Suppressor macrophage (primary cell): ENCODE measurements around the gene UBXN4.
A peak's percentile ranks its signal among the peaks of the same experiment; 100 is the strongest.
"Not testable (repeated sequence)": the region's sequence is repeated elsewhere in the genome, so short reads cannot be mapped to it uniquely, and the experiment has no call there.

ENCODE experiments used
- DNase-seq, 4 experiments: peaks; one replicate each; pipeline ENCODE4 v3.0.0-alpha.2; 2020 to 2022

UBXN4 gene

DNA sequence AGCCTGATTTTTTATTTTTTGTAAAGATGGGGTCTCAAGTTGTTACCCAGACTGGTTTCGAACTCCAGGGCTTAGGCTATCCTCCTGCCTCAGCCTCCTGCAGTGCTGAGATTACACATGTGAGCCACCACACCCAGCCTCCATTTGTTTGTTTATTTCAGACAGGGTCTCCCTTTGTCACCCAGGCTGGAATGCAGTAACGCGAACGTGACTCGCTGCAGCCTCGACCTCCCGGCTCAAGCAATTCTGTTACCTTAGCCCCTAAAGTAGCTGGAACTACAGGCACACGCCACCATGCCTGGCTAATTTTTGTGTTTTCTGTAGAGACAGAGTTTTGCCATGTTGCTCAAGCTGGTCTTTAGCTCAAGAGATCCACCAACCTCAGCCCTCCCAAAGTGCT lies 27.2 kb downstream of the UBXN4 start:
- DNase-seq = no peak

DNA sequence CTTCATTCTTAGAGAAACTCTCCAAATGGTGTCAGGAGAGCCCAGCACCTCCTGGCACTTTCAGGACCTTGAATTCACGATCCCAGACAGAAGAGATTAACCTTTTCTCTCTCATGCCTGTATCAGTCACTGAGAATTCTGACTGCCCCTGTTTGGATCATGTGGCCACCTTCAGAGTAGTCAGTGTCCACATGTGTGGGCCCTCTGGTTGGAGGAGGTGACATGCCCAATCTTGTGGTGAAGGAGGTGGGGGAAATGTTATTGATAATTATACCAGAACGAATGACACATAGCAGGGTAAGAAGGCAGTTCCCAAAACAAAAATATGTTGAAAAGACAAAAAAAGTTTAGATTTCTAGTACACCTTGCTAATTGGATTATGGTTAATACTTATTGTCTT lies 31.7 kb downstream of the UBXN4 start:
- no peak for DNase-seq

DNA sequence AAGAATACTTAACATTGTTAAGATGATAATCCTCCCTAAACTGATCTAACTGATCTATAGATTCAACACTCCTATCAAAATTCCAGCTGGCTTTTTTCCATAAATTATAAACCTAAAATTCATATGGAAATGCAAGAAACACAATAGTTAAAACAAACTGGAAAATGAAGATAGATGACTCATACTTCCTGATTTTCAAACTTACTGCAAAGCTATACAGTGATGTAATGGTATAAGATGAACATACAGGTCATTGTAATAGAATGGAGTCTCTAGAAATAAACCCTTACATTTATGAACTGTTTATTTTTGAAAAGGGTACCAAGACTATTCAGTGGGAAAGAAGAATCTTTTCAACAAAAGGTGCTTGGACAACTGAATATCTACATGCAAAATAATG lies 32.3 kb downstream of the UBXN4 start:
- DNase-seq = peak in 2 of 4 experiments; percentile 48 to 60

DNA sequence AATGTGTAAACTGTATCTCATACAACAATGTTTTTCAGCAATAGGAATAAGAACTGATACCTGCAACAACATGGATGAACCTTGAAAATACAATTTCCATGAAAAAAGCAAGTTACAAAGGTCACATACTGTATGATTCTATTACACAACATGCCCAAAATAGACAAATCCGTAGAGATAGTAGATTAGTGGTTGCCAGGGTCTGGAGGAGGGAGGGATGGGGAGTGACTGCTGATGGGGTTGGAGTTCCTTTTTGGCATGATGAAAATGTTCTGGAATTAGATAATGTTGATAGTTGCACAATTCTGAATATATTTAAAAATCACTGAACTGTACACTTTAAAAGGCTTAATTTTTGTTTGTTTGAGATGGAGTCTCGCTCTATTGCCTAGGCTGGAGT lies 33.8 kb downstream of the UBXN4 start:
- DNase-seq = no peak

DNA sequence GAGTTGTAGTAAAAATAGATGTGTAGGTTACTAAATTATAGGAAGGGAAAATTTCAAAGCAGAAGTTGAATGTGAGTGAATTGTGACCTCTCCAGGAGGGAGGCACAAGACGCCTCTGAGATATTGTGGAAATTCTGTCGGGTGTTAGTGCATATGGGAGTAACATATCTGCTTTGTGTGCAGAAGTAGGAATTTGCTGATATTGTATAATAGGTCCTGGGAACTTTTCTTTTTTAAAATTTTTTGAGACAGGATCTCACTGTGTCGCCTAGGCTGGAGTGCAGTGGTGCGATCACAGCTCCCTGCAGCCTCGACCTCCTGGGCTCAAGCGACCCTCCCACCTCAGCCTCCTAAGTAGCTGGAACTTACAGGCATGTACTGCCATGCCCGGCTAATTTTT lies 34.7 kb downstream of the UBXN4 start:
- no peak for DNase-seq

DNA sequence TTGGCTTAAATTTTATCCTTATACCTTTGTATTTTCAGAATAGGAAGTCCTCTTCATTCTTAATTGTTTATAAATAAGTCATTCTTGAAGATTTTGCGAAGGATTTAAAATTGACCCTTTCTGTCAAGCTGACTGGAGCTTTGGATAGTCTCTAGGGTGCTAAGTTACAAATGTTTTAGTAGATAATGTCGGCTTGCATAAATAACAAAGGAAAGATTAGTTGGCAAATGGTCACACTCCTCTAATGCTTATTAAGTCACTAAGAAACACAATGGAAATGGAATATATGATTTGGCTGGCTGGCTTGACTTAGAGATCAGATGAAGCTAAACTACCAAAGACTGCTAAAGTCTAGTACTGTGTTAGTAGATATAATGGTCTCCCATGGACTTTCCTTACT lies 40.6 kb downstream of the UBXN4 start:
- no peak for DNase-seq

DNA sequence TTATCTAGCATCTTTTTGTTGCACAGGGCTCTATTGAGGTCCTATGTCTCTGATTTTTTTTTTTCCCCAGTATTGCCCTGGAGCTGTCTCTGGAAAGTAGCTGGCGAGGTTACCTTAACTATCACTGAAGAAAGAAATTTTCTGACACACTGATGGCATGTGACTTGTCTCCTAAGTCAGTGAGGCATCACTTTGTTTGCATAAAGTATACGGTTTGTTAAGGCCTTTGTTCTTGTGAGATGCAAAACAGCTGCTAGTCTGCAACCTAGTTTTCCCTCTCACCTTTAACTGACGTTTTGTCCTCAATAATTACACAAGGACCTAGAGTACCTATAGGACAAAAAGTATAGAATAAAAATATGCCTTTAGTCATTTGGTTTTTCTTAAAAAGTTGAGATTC lies 41.8 kb downstream of the UBXN4 start:
- no peak for DNase-seq

DNA sequence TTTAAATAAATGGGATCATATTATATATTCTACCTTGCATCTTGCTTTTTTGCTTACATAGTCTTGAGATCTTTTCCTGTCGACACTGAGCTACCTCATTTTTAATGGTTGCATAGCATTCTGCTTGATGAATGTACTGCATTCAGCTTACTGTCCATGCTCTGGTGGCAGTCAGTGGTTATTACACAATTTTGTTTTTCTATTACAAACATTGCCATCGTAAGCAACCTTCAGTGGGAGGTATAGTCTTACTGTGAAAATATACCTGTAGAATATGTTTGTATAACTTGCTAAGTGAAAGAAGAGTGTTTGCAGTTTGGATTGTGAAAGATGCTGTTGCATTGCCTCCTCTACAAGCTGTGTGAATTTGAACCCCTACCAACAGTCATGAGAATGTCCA lies 43.4 kb downstream of the UBXN4 start:
- DNase-seq = no peak

DNA sequence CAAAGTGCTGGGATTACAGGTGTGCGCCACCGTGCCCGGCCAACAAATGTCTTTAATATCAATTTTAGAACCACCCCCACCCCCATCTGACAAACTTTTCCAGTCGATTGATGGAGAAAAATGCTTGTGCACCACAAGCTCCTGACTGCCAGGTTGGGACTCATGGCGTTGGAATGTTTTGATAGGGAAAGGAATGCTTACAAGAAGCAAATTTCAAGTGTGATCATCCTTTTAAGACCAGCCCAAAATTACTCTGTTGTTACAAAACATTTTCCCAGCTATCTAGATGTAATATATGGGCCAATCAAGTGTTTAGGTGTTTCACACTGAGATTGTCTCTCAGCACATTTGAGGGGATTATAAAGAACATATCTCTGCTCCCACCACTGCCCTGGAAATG lies 45.2 kb downstream of the UBXN4 start:
- no peak for DNase-seq

DNA sequence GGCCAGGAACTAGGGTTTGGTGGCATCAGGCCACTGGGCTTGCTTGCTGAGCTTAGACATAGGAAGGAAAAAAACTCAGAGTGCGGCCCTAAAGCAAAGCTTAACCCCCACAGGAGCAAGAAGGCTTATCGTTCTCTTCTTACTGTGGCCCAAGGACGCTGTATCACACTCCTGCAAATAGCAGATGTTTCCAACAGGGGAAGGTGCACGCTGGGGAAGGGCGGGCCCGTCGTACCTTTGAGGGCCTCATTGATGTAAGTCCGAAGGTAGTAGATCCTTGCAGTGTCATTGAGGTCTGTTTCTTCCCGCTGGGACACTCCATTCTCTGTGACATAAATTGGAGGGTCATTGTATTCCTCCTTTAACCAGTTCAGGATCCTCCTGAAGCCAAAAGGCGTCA lies 48.8 kb downstream of the UBXN4 start:
- DNase-seq = no peak

DNA sequence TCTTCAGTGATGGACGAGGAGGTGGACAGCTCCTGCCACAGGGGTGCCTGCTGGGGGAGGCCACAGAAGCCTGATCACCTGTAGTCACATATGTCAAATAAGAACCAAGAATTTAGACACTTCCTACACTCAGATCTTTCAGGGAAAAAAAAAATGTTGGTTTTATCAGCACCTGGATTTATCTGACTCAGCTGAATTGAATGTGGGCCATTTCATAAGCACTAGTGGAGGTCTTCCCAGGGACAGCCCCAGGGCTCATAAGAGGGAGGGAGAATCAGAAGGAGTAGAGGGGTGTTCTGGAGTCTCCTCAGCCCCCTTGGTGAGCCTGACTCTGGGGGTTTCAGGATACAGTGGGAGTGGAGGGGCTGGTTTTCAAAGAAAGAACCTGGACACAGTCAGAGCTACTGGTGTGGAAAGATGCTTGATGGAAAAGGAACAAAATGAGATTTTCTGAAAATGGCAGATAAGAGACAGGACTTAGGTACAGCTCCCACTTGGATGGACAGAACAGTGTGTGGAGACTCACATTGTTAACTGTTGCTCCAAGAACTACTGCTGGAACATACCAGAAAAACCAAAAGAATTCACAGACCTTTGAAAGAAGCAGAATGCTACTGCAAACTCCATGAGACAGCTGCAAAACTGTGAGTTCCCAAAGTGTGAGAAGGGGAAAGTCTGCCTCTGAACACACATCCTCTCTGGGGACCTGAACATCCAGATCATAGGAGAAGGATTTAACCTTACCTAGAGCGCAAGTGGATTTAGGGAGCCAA lies 49.9 kb downstream of the UBXN4 start:
- no peak for DNase-seq

DNA sequence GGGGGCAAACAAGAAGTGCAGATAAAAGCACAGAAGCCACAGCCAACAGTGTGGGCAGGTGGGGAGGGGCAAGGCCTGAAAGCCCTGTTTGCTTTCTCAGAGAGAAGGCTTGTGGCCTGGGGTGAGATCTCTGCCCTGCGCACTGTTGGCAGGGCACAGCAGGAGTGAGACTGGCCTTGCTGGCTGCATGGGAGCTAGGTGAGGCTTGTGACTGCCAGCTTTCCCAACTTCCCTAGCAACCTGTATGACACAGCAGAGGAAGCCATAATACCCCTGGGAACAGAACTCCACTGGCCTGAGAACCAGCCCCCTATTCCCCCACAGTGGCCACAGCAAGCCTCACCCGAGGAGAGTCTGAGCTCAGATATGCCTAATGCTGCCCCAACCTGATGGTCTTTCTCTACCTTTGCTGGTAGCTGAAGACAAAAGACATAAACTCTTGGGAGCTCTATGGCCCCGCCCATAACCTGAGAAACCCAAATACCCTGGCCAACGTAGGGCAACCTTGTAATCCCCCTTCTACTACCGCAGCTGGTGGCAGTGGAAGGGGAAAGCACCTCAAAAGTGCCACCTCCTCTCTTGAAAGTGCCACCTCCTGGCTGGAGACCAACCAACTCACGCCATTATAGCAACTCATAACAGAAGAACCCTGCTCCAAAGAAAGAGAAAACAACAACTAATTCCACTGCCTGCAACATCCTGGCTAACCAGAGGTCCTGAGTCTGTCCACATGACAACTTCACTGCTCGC lies 50.9 kb downstream of the UBXN4 start:
- peak in 1 of 4 experiments; percentile 24 for DNase-seq

DNA sequence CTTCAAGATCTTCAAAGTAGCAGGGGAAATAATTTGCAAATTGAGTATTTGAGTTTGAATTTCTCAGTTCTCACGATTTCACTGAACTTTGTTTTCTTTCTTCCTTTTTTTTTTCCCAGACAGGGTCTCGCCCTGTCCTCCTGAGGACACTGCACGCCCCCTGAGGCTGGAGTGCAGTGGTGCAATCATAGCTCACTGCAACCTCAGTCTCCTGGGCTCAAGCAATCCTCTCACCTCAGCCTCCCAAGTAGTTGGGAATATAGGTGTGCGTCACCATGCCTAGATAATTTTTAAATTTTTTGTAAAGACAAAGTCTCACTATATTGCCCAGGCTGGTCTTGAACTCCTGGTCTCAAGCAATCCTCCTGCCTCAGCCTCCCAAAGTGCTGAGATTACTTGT lies 54.0 kb downstream of the UBXN4 start:
- DNase-seq = peak in 1 of 4 experiments; percentile 14

DNA sequence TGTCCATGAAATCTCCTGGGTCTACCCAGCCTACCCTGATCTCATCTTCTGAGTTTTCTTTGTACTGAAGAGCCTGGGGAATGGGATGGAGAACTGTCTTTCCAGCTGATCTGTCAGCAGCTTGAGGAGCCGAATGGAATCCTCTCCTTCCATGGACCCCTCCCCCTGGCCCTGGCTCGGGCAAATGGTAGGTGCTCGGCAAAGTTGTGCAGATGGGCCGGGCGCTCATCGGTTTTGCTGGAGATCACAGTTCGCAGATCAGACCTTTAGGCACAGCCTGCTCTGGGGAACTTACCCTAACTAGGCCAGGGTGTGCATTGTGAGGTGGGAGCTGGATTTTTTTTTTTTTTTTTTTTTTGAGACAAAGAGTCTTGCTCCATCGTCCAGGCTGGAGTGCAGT lies 55.0 kb downstream of the UBXN4 start:
- DNase-seq = no peak

DNA sequence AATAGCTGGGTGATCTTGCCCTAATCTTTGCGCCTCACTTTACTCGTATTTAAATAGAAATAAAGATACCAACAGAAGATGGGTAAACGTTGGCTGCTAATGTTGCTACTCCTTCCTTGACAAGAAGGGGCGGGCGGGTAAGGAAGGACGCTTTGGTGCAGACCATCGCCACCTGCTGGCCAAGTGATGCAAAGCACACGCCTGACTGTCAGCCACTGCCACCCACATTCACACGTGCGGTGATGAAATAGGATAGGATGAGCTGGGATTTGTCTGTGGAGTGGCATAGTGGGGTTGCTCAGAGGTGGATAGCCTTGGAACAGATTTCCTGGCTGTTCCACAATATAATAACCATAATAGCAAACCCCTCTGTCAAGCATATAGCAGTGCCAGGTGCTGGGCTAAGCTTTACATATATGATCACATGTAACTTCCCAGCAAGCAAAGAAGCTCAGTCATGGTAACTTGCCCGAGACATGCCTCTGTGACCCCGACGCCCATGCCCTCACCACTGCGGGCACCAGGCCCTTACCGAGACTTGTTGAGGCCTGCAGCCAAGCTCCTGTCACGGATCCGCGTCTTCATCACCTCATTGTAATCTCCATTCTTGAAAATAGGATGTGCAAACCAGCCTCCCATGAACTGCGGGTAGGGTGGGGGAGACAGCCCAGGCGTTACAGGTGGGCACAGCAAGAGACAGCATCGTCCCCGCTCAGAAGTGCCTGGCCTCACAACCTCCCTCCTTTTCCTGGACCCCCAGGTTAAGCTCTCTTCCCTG lies 56.0 kb downstream of the UBXN4 start:
- peak; percentile 85 to 90 (median 88) for DNase-seq

DNA sequence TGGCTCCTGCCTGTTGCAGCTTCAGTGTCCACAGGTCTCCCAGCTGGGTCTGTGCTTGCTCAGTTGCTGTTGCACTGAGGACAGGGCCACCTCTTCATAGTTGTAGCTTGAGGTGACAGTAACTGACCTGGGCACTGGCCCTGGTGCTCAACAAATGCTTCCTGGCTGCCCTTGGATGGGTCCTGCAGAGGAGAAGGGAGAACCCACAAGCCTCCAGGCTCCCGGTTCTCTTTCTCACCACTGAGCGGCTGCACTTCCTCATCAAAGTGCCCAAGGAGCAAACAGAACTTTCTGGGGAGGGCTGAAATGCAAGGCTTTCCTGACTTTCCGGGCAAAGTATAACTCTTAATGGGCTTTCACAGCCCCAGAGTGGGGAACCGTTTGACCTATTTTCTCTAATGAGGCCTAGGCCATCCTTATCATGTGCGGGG lies 56.6 kb downstream of the UBXN4 start:
- peak in 3 of 4 experiments; percentile 25 to 42 (median 27) for DNase-seq

DNA sequence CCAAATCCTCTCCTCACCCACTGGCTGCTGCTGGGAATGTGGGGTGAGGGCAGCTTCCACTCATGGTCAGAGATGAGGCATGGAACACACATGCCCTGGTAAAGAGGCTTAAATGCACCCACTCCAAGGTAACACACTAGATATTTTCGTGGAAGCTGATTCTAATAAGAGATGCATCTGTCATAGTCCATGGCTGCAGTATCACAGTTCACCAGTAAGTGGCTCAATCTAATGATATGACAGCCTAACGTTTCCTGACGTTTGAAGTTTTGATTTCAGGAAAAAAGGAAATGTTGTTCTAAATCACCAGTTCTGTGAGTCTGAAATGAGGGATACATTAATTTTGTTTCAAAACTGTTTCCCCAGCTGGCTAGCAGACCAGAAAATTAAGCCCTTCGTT lies 57.1 kb downstream of the UBXN4 start:
- peak in 2 of 4 experiments; percentile 22 to 24 for DNase-seq

DNA sequence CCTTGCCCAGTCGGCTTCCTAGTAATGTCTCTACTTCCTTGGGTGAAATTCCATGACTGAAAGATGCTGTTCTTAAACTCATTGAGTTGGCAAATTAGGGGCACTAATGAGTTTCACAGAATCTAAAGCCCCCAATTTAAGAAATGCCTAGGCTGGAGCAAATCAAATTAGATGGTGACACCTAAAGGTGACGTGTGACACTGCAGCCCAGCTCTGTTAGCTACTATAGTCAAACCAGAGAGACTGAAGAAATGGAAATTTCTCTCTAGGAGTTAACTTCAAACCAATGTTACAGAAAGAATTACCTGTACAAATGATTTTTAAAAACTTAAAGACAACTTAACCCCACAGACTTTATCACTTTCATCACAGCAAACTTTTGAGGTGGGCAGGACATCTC lies 58.1 kb downstream of the UBXN4 start:
- DNase-seq = no peak

DNA sequence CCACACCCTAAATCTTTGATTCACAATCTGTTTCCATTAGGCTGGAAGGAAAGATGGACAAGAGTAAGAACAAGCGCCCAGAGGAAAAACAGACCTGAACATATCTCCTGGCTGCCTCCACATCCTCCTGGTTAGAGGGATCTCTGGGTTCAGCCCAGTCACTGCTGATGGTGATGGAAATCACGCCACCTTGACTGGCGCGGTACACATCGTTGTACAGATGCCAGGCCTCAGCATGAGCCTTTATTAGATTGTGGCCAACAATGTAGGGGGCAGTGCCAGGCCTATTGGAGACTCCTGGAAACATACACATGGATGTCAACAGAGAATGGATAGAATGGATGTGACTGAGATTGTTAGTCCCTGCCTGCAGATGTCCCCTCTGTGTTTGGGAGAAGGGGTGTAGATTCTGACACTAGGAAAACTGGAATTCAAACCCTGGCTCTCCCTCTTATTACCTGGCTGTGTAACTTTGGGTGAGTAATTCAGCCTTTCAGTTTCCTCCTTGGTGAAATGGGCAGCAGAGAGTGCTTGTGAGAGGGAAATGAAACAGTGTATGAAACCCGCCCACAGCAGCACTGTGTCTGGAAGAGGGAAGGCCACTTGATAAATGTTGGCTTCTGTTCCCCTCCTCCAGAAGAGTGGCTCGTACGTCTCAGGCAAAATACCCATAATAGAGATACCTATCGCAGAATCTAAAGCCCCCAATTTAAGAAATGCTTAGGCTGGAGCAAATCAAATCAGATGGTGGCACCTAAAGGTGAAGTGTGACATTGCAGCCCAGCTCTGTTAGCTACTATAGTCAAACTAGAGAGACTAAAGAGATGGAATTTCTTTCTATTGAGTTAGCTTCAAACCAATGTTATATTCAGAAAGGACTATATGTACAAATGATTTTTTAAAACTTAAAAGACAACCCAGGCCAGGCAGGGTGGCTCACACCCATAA lies 59.1 kb downstream of the UBXN4 start:
- peak in 3 of 4 experiments; percentile 44 to 56 (median 44) for DNase-seq

DNA sequence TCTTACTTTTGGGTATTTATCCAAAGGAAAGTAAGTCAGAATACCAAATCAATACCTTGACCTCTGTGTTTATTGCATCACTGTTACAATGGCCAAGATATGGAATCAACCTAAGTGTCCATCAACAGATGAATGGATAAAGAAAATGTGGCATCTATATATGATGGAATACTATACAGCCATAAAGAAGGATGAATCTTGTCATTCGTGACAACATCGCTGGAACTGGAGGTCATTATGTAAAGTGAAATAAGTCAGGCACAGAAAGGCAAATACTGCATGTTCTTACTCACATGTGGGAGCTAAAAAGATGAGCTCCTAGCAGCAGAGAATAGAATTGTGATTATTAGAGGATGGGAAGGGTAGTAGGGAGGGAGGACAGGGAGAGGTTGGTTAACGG lies 60.7 kb downstream of the UBXN4 start:
- no peak for DNase-seq

DNA sequence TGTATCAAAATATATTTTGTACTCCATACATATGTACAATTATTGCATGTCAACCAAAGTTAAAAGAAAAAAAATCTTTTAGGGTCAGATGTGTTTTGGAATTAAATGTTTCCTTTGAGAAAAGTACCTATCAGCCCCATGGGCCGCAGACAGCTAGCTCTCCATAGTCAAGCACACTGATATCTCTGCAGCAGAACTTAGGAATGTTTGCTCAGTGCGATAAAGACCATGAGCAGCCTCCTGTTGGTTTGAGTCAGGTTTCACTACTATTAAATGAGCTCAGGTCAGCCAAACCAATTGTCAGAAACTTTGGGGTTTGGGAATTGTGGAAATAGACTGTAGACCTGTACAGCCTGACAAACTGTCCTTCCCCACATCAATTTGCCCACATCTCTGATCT lies 61.6 kb downstream of the UBXN4 start:
- DNase-seq = no peak

DNA sequence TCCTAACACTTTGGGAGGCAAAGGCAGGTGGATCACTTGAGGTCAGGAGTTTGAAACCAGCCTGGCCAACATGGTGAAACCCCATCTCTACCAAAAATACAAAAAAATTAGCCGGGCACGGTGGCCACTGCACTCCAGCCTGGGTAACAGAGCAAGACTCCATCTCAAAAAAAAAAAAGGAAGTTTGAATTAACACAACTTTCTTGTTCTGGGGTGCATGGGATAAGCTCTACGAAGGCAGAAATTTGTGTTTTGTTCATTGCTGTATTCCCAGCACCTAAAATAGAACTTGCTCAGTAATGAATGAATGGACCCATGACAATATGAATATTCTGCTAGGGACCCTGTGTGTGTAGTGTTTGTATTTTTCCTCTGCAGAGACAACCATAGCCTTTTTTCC lies 66.2 kb downstream of the UBXN4 start:
- DNase-seq = not testable (repeated sequence)
